Activated CD4-positive, alpha-beta T cell treated with anti-CD3 and anti-CD28 coated beads, Interleukin-10, Interleukin-2, amounts not matched to agents 100 ng/mL and 50 ng/mL, durations not matched to agents 16 hours and 8 hours (primary cell): ENCODE results near the gene PIK3CB.
"Not testable (repeated sequence)": the region's sequence is repeated elsewhere in the genome, so short reads cannot be mapped to it uniquely, and the experiment has no call there.

Source experiments
- DNase-seq: peaks from one replicate; pipeline ENCODE4 v3.0.0-alpha.2; 2020

The PIK3CB gene

DNA sequence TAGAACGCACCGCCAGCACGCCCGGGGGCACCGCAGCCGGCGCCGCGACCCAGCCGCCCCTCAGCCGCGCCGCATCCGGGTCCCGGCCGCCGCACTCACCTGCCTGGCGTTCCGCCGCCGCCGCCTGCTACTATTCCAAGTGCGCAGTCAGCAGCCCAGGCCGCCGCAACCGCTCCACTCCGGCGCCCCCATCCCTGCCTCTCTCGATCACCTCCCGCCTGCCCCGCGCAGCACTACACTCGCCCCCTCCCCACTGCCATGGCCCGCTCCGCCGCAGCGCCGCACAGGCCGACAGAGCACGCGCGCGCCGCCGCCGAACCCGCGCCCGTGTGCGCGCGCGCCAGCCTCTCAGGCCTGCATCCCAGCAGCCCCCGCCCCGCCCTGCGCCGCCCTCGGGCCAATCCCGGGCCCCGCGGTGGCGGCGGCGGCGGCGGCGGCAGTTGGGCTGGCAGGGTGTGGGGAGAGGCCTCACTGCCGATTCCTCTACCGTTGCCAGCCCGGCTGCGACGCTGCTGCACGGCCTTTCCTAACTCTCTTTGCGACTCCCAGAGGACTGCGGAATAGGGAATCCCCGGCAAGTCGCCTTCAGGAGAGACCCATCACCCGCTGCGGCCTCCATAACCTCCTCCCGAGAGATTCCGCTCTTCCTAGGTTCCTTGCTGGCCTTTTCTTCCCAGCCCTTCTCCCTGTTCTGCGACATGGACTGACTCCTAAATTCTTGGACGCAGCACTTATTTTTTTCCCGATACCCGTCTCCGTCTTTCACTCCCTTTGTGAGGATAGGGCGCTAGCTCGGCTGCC, at the start of gene PIK3CB:
Gene PIK3CB (minus strand): TSS at position 333 of the 801 bp plus-strand sequence. CDS start 75,585 bp downstream, outside the sequence.
- peak; percentile 93 for DNase-seq

DNA sequence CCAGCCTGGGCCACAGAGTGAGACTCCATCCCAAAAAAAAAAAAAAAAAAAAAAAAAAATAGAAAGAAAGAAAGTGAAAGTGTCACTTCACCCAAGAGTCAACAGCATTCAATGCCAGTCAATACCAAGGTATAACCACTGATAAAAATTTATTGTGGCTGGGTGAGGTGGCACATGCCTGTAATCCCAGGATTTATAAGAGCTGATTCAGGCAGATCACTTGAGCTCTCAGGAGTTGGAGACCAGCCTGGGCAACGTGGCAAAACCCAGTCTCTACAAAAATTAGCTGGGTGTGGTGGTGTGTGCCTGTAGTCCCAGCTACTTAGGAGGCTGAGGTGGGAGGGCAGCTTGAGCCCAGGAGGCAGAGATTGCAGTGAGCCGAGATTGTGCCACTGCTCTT, 46.5 kb upstream of the PIK3CB start:
- DNase-seq, result peak; percentile 1

GRCh38 chr3:138879541-138880380, 45.0 kb upstream of the PIK3CB start:
- DNase-seq, result no peak

DNA sequence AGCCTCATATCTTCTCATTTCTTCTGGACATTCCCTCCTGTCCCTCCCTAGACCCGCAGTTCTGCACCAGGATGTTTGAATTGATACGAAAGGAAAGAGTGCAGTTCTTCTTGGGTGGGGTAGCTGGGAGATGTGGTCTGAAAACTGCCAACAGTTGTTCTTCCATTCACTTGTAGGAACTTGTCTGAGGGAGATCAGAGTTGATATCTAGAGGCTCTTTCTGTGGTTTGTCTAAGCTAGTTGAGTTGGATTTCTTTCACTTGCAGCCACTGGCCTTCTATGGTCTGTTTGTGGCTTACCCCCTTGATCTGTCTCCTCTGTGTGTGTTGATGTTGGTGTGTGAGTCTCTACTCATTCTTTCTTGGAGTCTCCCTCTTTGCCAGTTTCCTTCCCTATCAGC, 42.5 kb upstream of the PIK3CB start:
- DNase-seq, result no peak

- peak; percentile 61 for DNase-seq
Observed at GRCh38 chr3:138875754-138876664, 41.3 kb upstream of the PIK3CB start.

DNA sequence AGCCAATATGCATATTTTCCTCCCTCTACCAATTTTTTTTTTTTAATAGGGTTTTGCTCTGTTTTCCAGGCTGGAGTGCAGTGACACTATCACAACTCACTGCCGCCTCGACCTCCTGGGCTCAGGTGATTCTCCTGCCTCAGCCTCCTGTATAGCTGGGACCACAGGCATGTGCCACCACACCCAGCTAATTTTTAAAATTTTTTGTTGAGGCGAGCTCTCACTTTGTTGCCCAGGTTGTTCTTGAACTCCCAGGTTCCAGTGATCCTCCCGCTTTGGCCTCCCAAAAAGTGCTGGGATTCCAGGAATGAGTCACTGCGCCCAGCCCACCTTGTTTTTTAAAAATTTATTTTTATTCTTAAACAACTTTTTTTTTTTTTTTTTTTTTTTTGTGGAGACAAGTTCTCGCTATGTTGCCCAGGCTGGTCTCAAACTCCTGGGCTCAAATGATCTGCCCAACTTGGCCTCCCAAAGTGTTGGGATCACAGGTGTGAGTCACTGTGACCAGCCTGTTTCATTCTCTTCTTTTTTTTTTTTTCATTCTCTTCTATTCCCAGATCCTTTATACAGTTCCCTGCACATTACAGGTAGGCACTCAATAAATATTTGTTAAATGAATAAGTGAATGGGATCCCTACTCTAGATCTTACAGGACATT, 40.5 kb upstream of the PIK3CB start:
- no peak for DNase-seq

DNA sequence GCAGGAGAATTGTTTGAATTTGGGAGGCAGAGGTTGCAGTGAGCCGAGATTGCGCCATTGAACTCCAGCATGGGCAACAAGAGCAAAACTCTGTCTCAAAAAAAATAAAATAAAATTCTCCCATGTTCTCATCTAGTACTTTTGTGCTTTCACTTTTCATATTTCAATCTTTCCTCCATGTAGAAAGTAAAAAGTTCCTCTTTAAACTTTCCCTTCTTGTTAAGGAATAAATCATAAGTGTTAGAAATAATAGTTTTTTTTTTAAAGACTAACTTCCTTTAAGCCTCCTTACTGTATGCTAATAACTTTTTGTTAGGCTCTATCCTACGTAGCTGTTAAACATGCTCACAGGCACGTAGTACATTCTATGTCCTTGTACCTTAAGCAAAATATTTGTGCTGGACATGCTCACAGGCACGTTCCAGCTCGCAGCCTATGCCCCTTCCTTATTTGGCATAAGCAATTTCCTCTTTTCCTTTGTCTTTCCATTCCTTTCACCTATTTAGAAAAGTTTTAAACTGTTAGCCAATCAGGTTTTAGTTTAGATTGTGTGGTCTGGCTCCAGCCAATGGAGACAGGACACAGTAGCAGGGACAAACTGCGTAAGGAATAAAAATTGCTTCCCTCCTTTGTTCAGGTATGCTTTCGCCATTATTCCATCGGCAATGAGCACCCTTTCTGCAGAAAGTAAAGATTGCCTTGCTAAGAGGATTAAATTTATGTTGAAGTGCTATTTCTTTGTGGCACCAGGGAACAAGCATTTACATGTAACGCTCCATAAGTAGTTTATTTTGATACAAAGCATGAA, 38.9 kb upstream of the PIK3CB start:
- no peak for DNase-seq

- DNase-seq, result no peak
Observed at GRCh38 chr3:138872632-138873031, 37.9 kb upstream of the PIK3CB start.

DNA sequence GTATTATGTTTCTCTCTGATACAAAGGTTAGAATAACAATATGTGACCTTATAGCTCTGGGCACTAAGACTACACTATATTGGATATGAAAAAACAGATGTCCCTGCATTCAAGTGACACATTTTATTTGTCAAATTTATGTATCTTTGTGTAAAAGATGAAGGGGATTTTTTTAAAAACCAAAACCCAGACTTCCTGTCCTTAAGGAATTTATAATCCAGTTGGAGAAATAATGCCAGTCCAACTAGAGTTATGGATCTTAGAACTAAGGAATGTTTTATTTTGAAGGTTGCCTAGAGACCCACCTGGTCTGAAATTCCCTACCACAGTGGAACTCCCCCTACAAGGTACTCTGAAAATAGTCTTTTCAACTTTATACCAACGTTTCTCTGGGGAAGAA, 33.3 kb upstream of the PIK3CB start:
- no peak for DNase-seq

- DNase-seq, result no peak
Observed at GRCh38 chr3:138863776-138864113, 29.0 kb upstream of the PIK3CB start.

- peak; percentile 5 for DNase-seq
Observed at GRCh38 chr3:138862924-138863775, 28.4 kb upstream of the PIK3CB start.

- DNase-seq, result no peak
Observed at GRCh38 chr3:138862531-138862923, 27.8 kb upstream of the PIK3CB start.

- DNase-seq, result no peak
Observed at GRCh38 chr3:138861798-138862197, 27.1 kb upstream of the PIK3CB start.

- no peak for DNase-seq
Observed at GRCh38 chr3:138856799-138857198, 22.1 kb upstream of the PIK3CB start.

DNA sequence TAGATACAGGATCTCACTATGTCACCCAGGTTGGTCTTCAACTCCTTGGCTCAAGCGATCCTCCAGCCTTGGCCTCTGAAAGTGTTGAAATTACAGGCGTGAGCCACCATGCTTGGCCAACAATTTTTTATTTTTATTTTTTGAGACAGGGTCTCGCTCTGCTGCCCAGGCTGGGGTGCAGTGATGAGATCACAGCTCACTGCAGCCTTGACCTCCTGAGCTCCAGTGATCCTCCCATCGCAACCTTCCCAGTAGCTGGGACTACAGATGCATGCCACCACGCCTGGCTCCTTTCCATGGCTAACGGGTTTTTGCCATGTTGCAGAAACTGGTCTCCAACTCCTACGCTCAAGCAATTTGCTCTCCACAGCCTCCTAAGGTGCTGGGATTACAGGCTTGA, 20.2 kb upstream of the PIK3CB start:
- DNase-seq, result no peak

- no peak for DNase-seq
Observed at GRCh38 chr3:138854204-138854603, 19.5 kb upstream of the PIK3CB start.

- no peak for DNase-seq
Observed at GRCh38 chr3:138850151-138850550, 15.4 kb upstream of the PIK3CB start.

GRCh38 chr3:138849222-138849940, 14.7 kb upstream of the PIK3CB start:
- DNase-seq, result no peak

DNA sequence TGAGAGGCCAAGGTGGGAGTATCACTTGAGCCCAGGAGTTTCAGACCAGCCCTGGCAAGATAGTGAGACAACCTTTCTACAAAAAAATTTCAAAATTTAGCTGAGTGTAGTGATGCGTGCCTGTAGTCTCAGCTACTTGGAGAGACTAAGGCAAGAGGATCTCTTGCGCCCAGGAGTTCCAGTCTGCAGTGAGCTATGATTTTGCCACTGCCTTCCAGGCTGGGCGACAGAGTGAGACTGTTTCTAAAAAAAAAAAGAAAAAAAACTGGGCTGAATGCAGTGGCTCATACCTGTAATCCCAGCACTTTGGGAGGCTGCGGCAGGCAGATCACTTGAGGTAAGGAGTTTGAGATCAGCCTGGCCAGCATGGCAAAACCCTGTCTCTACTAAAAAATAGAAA, 14.0 kb upstream of the PIK3CB start:
- no peak for DNase-seq

GRCh38 chr3:138846824-138847223, 12.1 kb upstream of the PIK3CB start:
- DNase-seq, result not testable (repeated sequence)
